Psoas muscle (tissue), 8 donors: ENCODE results near the gene YIF1A. TPM values are rescaled to one million over a fixed set of nuclear protein-coding genes. Genes with fewer than 3 reads are reported as not detected.

ENCODE experiments used
- ATAC-seq, 4 donors: fragments of 200-7000 bp; cut with Tn5 transposase; one replicate each; pipeline ENCODE4 v1.9.1; 2020; ENCODE audit warnings: moderate library complexity in 3 of 4, mild to moderate bottlenecking in 2 of 4
- DNase-seq, 2 donors: peaks; one replicate each; pipeline ENCODE4 v3.0.0-alpha.2; 2020
- H3K27ac ChIP-seq: fragments of 200-600 bp; one replicate; pipeline ENCODE4 v1.8.0; 2022
- H3K27me3 ChIP-seq, 3 donors: fragments of 200-600 bp in 1 of 3; one replicate each; pipeline versions ENCODE4 v1.6.1 to v1.8.0; 2013 to 2022; ENCODE audit warnings: low read length in 2 of 3, mild to moderate bottlenecking in 2 of 3, moderate library complexity in 1 of 3; ENCODE audit not compliant: insufficient read depth in 3 of 3
- H3K36me3 ChIP-seq, 2 donors: fragments of 200-600 bp in 1 of 2; one replicate each; pipeline versions ENCODE4 v1.6.1 to v1.8.0; 2013 to 2022; ENCODE audit warnings: low read depth in 1 of 2, mild to moderate bottlenecking in 1 of 2, moderate library complexity in 1 of 2; ENCODE audit not compliant: insufficient read depth in 1 of 2
- H3K4me1 ChIP-seq: fragments of 200-600 bp; one replicate; pipeline ENCODE4 v1.8.0; 2022
- H3K4me3 ChIP-seq: fragments of 200-600 bp; one replicate; pipeline ENCODE4 v1.8.0; 2022; ENCODE audit warnings: mild to moderate bottlenecking
- H3K9me3 ChIP-seq: fragments of 200-600 bp; one replicate; pipeline ENCODE4 v1.8.0; 2022
- CTCF ChIP-seq: fragments of 200-600 bp; IDR thresholded peaks from one replicate; pipeline ENCODE4 v1.8.0; 2022; ENCODE audit warnings: antibody characterized with exemption
- WGBS, 3 donors: extraction: QIAGEN DNeasy Blood & Tissue Kit; methylation state at CpG; one replicate each; pipeline versions ENCODE4 v1.1.6 to v1.1.7; 2013; 5-methylcytosine and 5-hydroxymethylcytosine counted together
- intact Hi-C, 2 donors: fragments of 100-400 bp; cut with DNase I; formaldehyde crosslinking; loops; one replicate each; pipeline versions ENCODE4 v1.11.0 to v1.14.2; 2022
- polyA plus RNA-seq, 3 donors: library from polyadenylated mRNA; stranded (reverse); fragments of 200-250 nt; gene quantifications; one replicate each; pipeline ENCODE4 v1.2.3, GENCODE V29; 2013
- total RNA-seq, 4 donors: library from RNA; stranded (reverse); fragmentation: NEBNext Ultra II Directional in 2 of 4; extraction: Animal tissue kit (Norgen Biotek cat#: 25700) in 2 of 4; gene quantifications; one replicate each; pipeline versions ENCODE4 v1.2.1 to v1.2.4, GENCODE V29; 2021 to 2023
- donor health status: healthy with polysubstance abuse.
- donor health status: DM: no; HTN: no; CAD: no; lungs with moderate emphysema.
- donor health status: Bipolar disorder and iron deficiency.
- donor health status: healthy.
- donor health status: DM: yes; HTN: yes; CAD: no.
- donor health status: DM: no; HTN: no; CAD: no.
- donor health status: DM: no; HTN: no; CAD: no.
- donor health status: DM: yes; HTN: yes; CAD: no.

Gene YIF1A
- total and polyA plus RNA-seq, 7 donors = 70.1 to 161 (median 87.4) TPM

DNA sequence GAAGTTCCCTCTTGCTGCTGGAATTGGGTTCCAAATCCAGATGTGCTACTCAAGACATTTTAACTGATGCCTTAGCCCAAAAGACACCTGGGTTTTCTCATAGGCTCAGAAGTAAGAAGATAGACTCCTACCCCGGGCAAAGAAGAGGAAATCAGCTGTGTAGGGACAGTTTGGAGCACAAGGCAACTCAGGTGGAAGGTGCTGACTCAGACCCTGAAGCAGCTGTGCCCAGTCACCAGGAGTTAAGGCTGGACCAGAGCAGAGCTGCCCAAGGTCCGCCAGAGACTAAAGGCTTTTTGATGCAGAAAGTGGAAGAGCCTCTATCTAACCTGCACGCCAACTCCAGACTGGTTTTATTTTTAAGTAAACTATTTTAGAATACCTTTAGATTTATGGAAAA is 41.1 kb downstream of the YIF1A start:
- ATAC-seq = no peak
- Histone ChIP-seq H3K4me1 (no peaks in the 10 kb centered on the region), H3K27ac (no peak overlapping the region), H3K27me3 (no peaks in the 10 kb centered on the region), H3K36me3 (peaks cover 0 to 4% of the 10 kb centered on the region in 2 donors), H3K4me3 (no peak overlapping the region), H3K9me3 (no peaks in the 10 kb centered on the region)
- no peak for DNase-seq
- intact Hi-C loops = no loop called here
- TF ChIP-seq CTCF = no peak
- WGBS, 3 donors = 84 to 92% (median 87%) methylated on average over 3 of the region's 3 CpGs

DNA sequence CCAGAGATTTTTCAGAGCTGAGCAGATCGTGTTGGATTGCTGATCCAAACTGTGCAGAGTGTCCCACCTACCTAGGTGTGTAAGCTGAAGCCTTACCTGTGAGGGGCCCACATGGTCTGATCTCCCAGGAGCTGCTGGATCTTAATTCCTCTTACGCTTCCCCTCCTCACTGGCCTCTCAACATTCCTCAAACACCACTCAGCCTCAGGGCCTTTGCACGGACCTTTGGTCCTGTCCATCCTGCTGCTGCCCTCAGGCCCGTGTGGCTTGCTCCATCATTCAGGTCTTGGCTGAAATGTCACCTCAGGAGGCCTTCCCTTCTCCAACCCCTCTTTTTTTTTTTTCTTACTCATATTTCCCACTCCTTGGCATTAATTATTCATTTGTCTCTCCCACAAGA is 41.6 kb downstream of the YIF1A start:
- ATAC-seq (no peak), DNase-seq (no peak)
- no peak for TF ChIP-seq CTCF
- H3K4me3 ChIP-seq = no peak overlapping the region
- intact Hi-C loops = no loop called here
- H3K36me3 ChIP-seq = peaks cover 0 to 7% of the 10 kb centered on the region in 2 donors
- no peaks in the 10 kb centered on the region for H3K27me3 ChIP-seq
- H3K9me3 ChIP-seq = no peaks in the 10 kb centered on the region
- WGBS, 3 donors = 87 to 93% (median 90%) methylated on average over 4 of the region's 4 CpGs
- no peaks in the 10 kb centered on the region for H3K4me1 ChIP-seq
- H3K27ac ChIP-seq = no peak overlapping the region

- no peak for DNase-seq
- WGBS, 3 donors = 80 to 83% (median 80%) methylated on average over 13 of the region's 13 CpGs
- Histone ChIP-seq H3K9me3 (no peaks in the 10 kb centered on the region), H3K4me1 (peaks cover 13% of the 10 kb centered on the region), H3K27ac (no peak overlapping the region), H3K36me3 (peaks cover 0 to 22% of the 10 kb centered on the region in 2 donors), H3K4me3 (no peak overlapping the region), H3K27me3 (no peaks in the 10 kb centered on the region)
- no peak for ATAC-seq
- intact Hi-C loops = no loop called here
- no peak for TF ChIP-seq CTCF
Measured at GRCh38 chr11:66243782-66244535, 45.0 kb downstream of the YIF1A start.

GRCh38 chr11:66242095-66242765 is 46.7 kb downstream of the YIF1A start:
- Histone ChIP-seq H3K27me3 (no peaks in the 10 kb centered on the region), H3K4me3 (no peak overlapping the region), H3K27ac (no peak overlapping the region), H3K4me1 (peaks cover 13% of the 10 kb centered on the region), H3K9me3 (no peaks in the 10 kb centered on the region), H3K36me3 (peaks cover 0 to 39% of the 10 kb centered on the region in 2 donors)
- no peak for TF ChIP-seq CTCF
- intact Hi-C loops = no loop called here
- WGBS, 3 donors = 66 to 71% (median 70%) methylated on average over 12 to 14 of the region's 14 CpGs
- DNase-seq (no peak), ATAC-seq (no peak)
